ENCODE measurements around the gene LAMA2. TPM values are rescaled to one million over a fixed set of nuclear protein-coding genes. Genes with fewer than 3 reads are reported as not detected.

The LAMA2 gene
- total and polyA plus RNA-seq, 5 donors from 2014 or later: 0.06 to 0.47 (median 0.09) TPM

GRCh38 chr6:129335792-129336191 lies 452.9 kb downstream of the LAMA2 start:
- DNase-seq (no peak), ATAC-seq (ENCODE audit: low read depth in 2 of 2) (no peak)
- peaks cover 19% of the 10 kb centered on the region for H3K27me3 Mint-ChIP-seq
- H3K9me3 Mint-ChIP-seq: peaks cover 0 to 2% (median 0%) of the 10 kb centered on the region in 7 donors
- H3K4me1 Mint-ChIP-seq: no peaks in the 10 kb centered on the region
- Histone ChIP-seq H3K4me1 (ENCODE audit: control insufficient read depth, insufficient read depth, low read length, poor library complexity, severe bottlenecking) (no peaks in the 10 kb centered on the region), H3K27me3 (ENCODE audit: control insufficient read depth, insufficient read depth, low read length) (no peaks in the 10 kb centered on the region), H3K27ac (ENCODE audit: insufficient read depth, low read length, poor library complexity, severe bottlenecking) (no peak overlapping the region), H3K4me3 (ENCODE audit: low read depth, low read length) (no peak overlapping the region), H3K9me3 (ENCODE audit: control insufficient read depth in 2 of 2, low read length in 2 of 2) (no peaks in the 10 kb centered on the region), H3K36me3 (ENCODE audit: control insufficient read depth, insufficient read depth, low read length) (no peaks in the 10 kb centered on the region)
- no peak overlapping the region for H3K27ac Mint-ChIP-seq
- no peak overlapping the region for H3K4me3 Mint-ChIP-seq
- no peaks in the 10 kb centered on the region for H3K36me3 Mint-ChIP-seq

GRCh38 chr6:129338683-129339082 lies 455.7 kb downstream of the LAMA2 start:
- Histone ChIP-seq H3K36me3 (ENCODE audit: control insufficient read depth, insufficient read depth, low read length) (no peaks in the 10 kb centered on the region), H3K27me3 (ENCODE audit: control insufficient read depth, insufficient read depth, low read length) (peaks cover 2% of the 10 kb centered on the region), H3K9me3 (ENCODE audit: control insufficient read depth in 2 of 2, low read length in 2 of 2) (no peaks in the 10 kb centered on the region), H3K4me3 (ENCODE audit: low read depth, low read length) (no peak overlapping the region), H3K4me1 (ENCODE audit: control insufficient read depth, insufficient read depth, low read length, poor library complexity, severe bottlenecking) (no peaks in the 10 kb centered on the region), H3K27ac (ENCODE audit: insufficient read depth, low read length, poor library complexity, severe bottlenecking) (no peak overlapping the region)
- peaks cover 23% of the 10 kb centered on the region for H3K27me3 Mint-ChIP-seq
- no peaks in the 10 kb centered on the region for H3K36me3 Mint-ChIP-seq
- no peaks in the 10 kb centered on the region for H3K4me1 Mint-ChIP-seq
- H3K27ac Mint-ChIP-seq: no peak overlapping the region
- no peak for ATAC-seq (ENCODE audit: low read depth in 2 of 2)
- no peak for DNase-seq
- no peak overlapping the region for H3K4me3 Mint-ChIP-seq
- peaks cover 0 to 2% (median 0%) of the 10 kb centered on the region in 7 donors for H3K9me3 Mint-ChIP-seq

- Mint-ChIP-seq H3K27me3 (peaks cover 23% of the 10 kb centered on the region), H3K9me3 (peaks cover 0 to 2% (median 0%) of the 10 kb centered on the region in 7 donors), H3K27ac (no peak overlapping the region), H3K4me1 (no peaks in the 10 kb centered on the region), H3K36me3 (no peaks in the 10 kb centered on the region), H3K4me3 (no peak overlapping the region)
- no peaks in the 10 kb centered on the region for H3K9me3 ChIP-seq (ENCODE audit: control insufficient read depth in 2 of 2, low read length in 2 of 2)
- no peak overlapping the region for H3K27ac ChIP-seq (ENCODE audit: insufficient read depth, low read length, poor library complexity, severe bottlenecking)
- H3K4me3 ChIP-seq (ENCODE audit: low read depth, low read length): no peak overlapping the region
- ATAC-seq (ENCODE audit: low read depth in 2 of 2) (no peak), DNase-seq (no peak)
- H3K27me3 ChIP-seq (ENCODE audit: control insufficient read depth, insufficient read depth, low read length): peaks cover 2% of the 10 kb centered on the region
- H3K36me3 ChIP-seq (ENCODE audit: control insufficient read depth, insufficient read depth, low read length): no peaks in the 10 kb centered on the region
- no peaks in the 10 kb centered on the region for H3K4me1 ChIP-seq (ENCODE audit: control insufficient read depth, insufficient read depth, low read length, poor library complexity, severe bottlenecking)
Measured at GRCh38 chr6:129340983-129341382, 458.0 kb downstream of the LAMA2 start.

GRCh38 chr6:129342243-129342642 lies 459.3 kb downstream of the LAMA2 start:
- H3K36me3 ChIP-seq (ENCODE audit: control insufficient read depth, insufficient read depth, low read length): no peaks in the 10 kb centered on the region
- no peaks in the 10 kb centered on the region for H3K36me3 Mint-ChIP-seq
- H3K27ac Mint-ChIP-seq: no peak overlapping the region
- H3K27ac ChIP-seq (ENCODE audit: insufficient read depth, low read length, poor library complexity, severe bottlenecking): no peak overlapping the region
- peaks cover 13% of the 10 kb centered on the region for H3K27me3 Mint-ChIP-seq
- H3K4me3 ChIP-seq (ENCODE audit: low read depth, low read length): no peak overlapping the region
- peaks cover 0 to 2% (median 0%) of the 10 kb centered on the region in 7 donors for H3K9me3 Mint-ChIP-seq
- no peak overlapping the region for H3K4me3 Mint-ChIP-seq
- no peaks in the 10 kb centered on the region for H3K9me3 ChIP-seq (ENCODE audit: control insufficient read depth in 2 of 2, low read length in 2 of 2)
- no peaks in the 10 kb centered on the region for H3K4me1 ChIP-seq (ENCODE audit: control insufficient read depth, insufficient read depth, low read length, poor library complexity, severe bottlenecking)
- DNase-seq (no peak), ATAC-seq (ENCODE audit: low read depth in 2 of 2) (no peak)
- H3K4me1 Mint-ChIP-seq: no peaks in the 10 kb centered on the region
- peaks cover 2% of the 10 kb centered on the region for H3K27me3 ChIP-seq (ENCODE audit: control insufficient read depth, insufficient read depth, low read length)

- H3K27me3 ChIP-seq (ENCODE audit: control insufficient read depth, insufficient read depth, low read length): peaks cover 2% of the 10 kb centered on the region
- no peaks in the 10 kb centered on the region for H3K36me3 ChIP-seq (ENCODE audit: control insufficient read depth, insufficient read depth, low read length)
- no peaks in the 10 kb centered on the region for H3K9me3 ChIP-seq (ENCODE audit: control insufficient read depth in 2 of 2, low read length in 2 of 2)
- Mint-ChIP-seq H3K27ac (no peak overlapping the region), H3K27me3 (peaks cover 13% of the 10 kb centered on the region), H3K4me1 (no peaks in the 10 kb centered on the region), H3K9me3 (peaks cover 0 to 2% (median 0%) of the 10 kb centered on the region in 7 donors), H3K36me3 (no peaks in the 10 kb centered on the region), H3K4me3 (no peak overlapping the region)
- no peak overlapping the region for H3K27ac ChIP-seq (ENCODE audit: insufficient read depth, low read length, poor library complexity, severe bottlenecking)
- H3K4me3 ChIP-seq (ENCODE audit: low read depth, low read length): no peak overlapping the region
- DNase-seq (no peak), ATAC-seq (ENCODE audit: low read depth in 2 of 2) (no peak)
- no peaks in the 10 kb centered on the region for H3K4me1 ChIP-seq (ENCODE audit: control insufficient read depth, insufficient read depth, low read length, poor library complexity, severe bottlenecking)
Measured at GRCh38 chr6:129342796-129343195, 459.9 kb downstream of the LAMA2 start.

GRCh38 chr6:129344379-129344778 lies 461.4 kb downstream of the LAMA2 start:
- Mint-ChIP-seq H3K27ac (no peak overlapping the region), H3K9me3 (peaks cover 0 to 2% (median 0%) of the 10 kb centered on the region in 7 donors), H3K4me3 (no peak overlapping the region), H3K36me3 (no peaks in the 10 kb centered on the region), H3K27me3 (peaks cover 4% of the 10 kb centered on the region), H3K4me1 (no peaks in the 10 kb centered on the region)
- peaks cover 2% of the 10 kb centered on the region for H3K27me3 ChIP-seq (ENCODE audit: control insufficient read depth, insufficient read depth, low read length)
- no peak overlapping the region for H3K4me3 ChIP-seq (ENCODE audit: low read depth, low read length)
- DNase-seq (no peak), ATAC-seq (ENCODE audit: low read depth in 2 of 2) (no peak)
- H3K4me1 ChIP-seq (ENCODE audit: control insufficient read depth, insufficient read depth, low read length, poor library complexity, severe bottlenecking): no peaks in the 10 kb centered on the region
- no peaks in the 10 kb centered on the region for H3K9me3 ChIP-seq (ENCODE audit: control insufficient read depth in 2 of 2, low read length in 2 of 2)
- H3K27ac ChIP-seq (ENCODE audit: insufficient read depth, low read length, poor library complexity, severe bottlenecking): no peak overlapping the region
- H3K36me3 ChIP-seq (ENCODE audit: control insufficient read depth, insufficient read depth, low read length): no peaks in the 10 kb centered on the region

- Histone ChIP-seq H3K4me3 (ENCODE audit: low read depth, low read length) (no peak overlapping the region), H3K27ac (ENCODE audit: insufficient read depth, low read length, poor library complexity, severe bottlenecking) (no peak overlapping the region), H3K9me3 (ENCODE audit: control insufficient read depth in 2 of 2, low read length in 2 of 2) (no peaks in the 10 kb centered on the region), H3K4me1 (ENCODE audit: control insufficient read depth, insufficient read depth, low read length, poor library complexity, severe bottlenecking) (no peaks in the 10 kb centered on the region), H3K27me3 (ENCODE audit: control insufficient read depth, insufficient read depth, low read length) (peaks cover 2% of the 10 kb centered on the region), H3K36me3 (ENCODE audit: control insufficient read depth, insufficient read depth, low read length) (no peaks in the 10 kb centered on the region)
- peaks cover 0 to 1% (median 0%) of the 10 kb centered on the region in 7 donors for H3K9me3 Mint-ChIP-seq
- no peaks in the 10 kb centered on the region for H3K4me1 Mint-ChIP-seq
- H3K27me3 Mint-ChIP-seq: peaks cover 4% of the 10 kb centered on the region
- ATAC-seq (ENCODE audit: low read depth in 2 of 2) (no peak), DNase-seq (no peak)
- no peaks in the 10 kb centered on the region for H3K36me3 Mint-ChIP-seq
- no peak overlapping the region for H3K4me3 Mint-ChIP-seq
- no peak overlapping the region for H3K27ac Mint-ChIP-seq
Measured at GRCh38 chr6:129345890-129346289, 463.0 kb downstream of the LAMA2 start.

- Histone ChIP-seq H3K4me3 (ENCODE audit: low read depth, low read length) (no peak overlapping the region), H3K9me3 (ENCODE audit: control insufficient read depth in 2 of 2, low read length in 2 of 2) (no peaks in the 10 kb centered on the region), H3K36me3 (ENCODE audit: control insufficient read depth, insufficient read depth, low read length) (no peaks in the 10 kb centered on the region), H3K4me1 (ENCODE audit: control insufficient read depth, insufficient read depth, low read length, poor library complexity, severe bottlenecking) (no peaks in the 10 kb centered on the region), H3K27ac (ENCODE audit: insufficient read depth, low read length, poor library complexity, severe bottlenecking) (no peak overlapping the region), H3K27me3 (ENCODE audit: control insufficient read depth, insufficient read depth, low read length) (peaks cover 2% of the 10 kb centered on the region)
- no peaks in the 10 kb centered on the region for H3K4me1 Mint-ChIP-seq
- ATAC-seq (ENCODE audit: low read depth in 2 of 2): no peak
- no peak overlapping the region for H3K27ac Mint-ChIP-seq
- H3K27me3 Mint-ChIP-seq: peaks cover 4% of the 10 kb centered on the region
- no peak for DNase-seq
- H3K36me3 Mint-ChIP-seq: no peaks in the 10 kb centered on the region
- H3K9me3 Mint-ChIP-seq: peaks cover 0 to 1% (median 0%) of the 10 kb centered on the region in 7 donors
- H3K4me3 Mint-ChIP-seq: no peak overlapping the region
Measured at GRCh38 chr6:129346964-129347363, 464.0 kb downstream of the LAMA2 start.
